Urinary bladder (tissue), 4 donors: ENCODE results near the gene ODAD3. TPM values are rescaled to one million over a fixed set of nuclear protein-coding genes. Genes with fewer than 3 reads are reported as not detected.
"Not testable (repeated sequence)": the region's sequence is repeated elsewhere in the genome, so short reads cannot be mapped to it uniquely, and the experiment has no call there.

Experiments
- DNase-seq: peaks from one replicate; pipeline ENCODE4 v3.0.0-alpha.2; 2015; ENCODE audit errors: extremely low spot score
- H3K27ac ChIP-seq: one replicate; pipeline ENCODE4 v1.5.1; 2013; ENCODE audit warnings: low read depth, mild to moderate bottlenecking, moderate library complexity
- H3K36me3 ChIP-seq: one replicate; pipeline ENCODE4 v1.6.1; 2013; ENCODE audit warnings: mild to moderate bottlenecking, moderate library complexity; ENCODE audit not compliant: insufficient read depth
- H3K4me1 ChIP-seq: one replicate; pipeline ENCODE4 v1.6.1; 2013; ENCODE audit warnings: mild to moderate bottlenecking, moderate library complexity; ENCODE audit not compliant: insufficient read depth
- H3K4me3 ChIP-seq: one replicate; pipeline ENCODE4 v1.5.1; 2013; ENCODE audit warnings: low read depth, low read length
- WGBS: extraction: QIAGEN DNeasy Blood & Tissue Kit; methylation state at CpG from one replicate; pipeline ENCODE4 v1.1.7; 2013; 5-methylcytosine and 5-hydroxymethylcytosine counted together
- polyA plus RNA-seq: library from polyadenylated mRNA; stranded (reverse); fragments of 200-250 nt; gene quantifications from one replicate; pipeline ENCODE4 v1.2.3, GENCODE V29; 2013
- total RNA-seq: library from RNA; depleted of rRNA; stranded (reverse); fragments of >200 nt; gene quantifications from one replicate; pipeline ENCODE4 v1.2.3, GENCODE V29; 2014
- donor health status: healthy with polysubstance abuse.
- donor health status: healthy.

Gene ODAD3
- 0.48 TPM for total RNA-seq
- 0.34 TPM for polyA plus RNA-seq

GRCh38 chr19:11435057-11435832 is at the start of gene ODAD3, which contains the start of gene PRKCSH:
Gene ODAD3, minus strand, starts transcription at chr19:11435121. Its CDS starts 105 bp downstream, at chr19:11435016.
Gene PRKCSH, plus strand, starts transcription at chr19:11435635. Its CDS starts 483 bp downstream, at chr19:11436118.
- WGBS: under 1% methylated on average over 53 of the region's 53 CpGs
- Histone ChIP-seq H3K4me1 (peaks cover 1% of the 10 kb centered on the region), H3K4me3 (peak within 1 kb of the TSS; percentile 59), H3K27ac (peak within 1 kb of the TSS; percentile 60), H3K36me3 (no peaks in the 10 kb centered on the region)
- peak; percentile 100 for DNase-seq

GRCh38 chr19:11483366-11484111 is 48.6 kb upstream of the ODAD3 start:
- Histone ChIP-seq H3K4me3 (no peak overlapping the region), H3K4me1 (no peaks in the 10 kb centered on the region), H3K27ac (no peak overlapping the region), H3K36me3 (no peaks in the 10 kb centered on the region)
- 67% methylated on average over 57 of the region's 57 CpGs for WGBS
- DNase-seq: no peak

- Histone ChIP-seq H3K4me3 (peak overlapping the region; percentile 6), H3K4me1 (no peaks in the 10 kb centered on the region), H3K36me3 (no peaks in the 10 kb centered on the region), H3K27ac (no peak overlapping the region)
- DNase-seq: no peak
- WGBS: 2% methylated on average over 58 of the region's 58 CpGs
Observed at GRCh38 chr19:11482384-11483050, 47.6 kb upstream of the ODAD3 start.

- H3K36me3 ChIP-seq: no peaks in the 10 kb centered on the region
- H3K4me3 ChIP-seq: peak overlapping the region; percentile 6
- H3K4me1 ChIP-seq: no peaks in the 10 kb centered on the region
- WGBS: 4% methylated on average over 50 of the region's 50 CpGs
- no peak for DNase-seq
- no peak overlapping the region for H3K27ac ChIP-seq
Observed at GRCh38 chr19:11481534-11482383, 46.8 kb upstream of the ODAD3 start.

- DNase-seq: no peak
- 8% methylated on average over 77 of the region's 77 CpGs for WGBS
- Histone ChIP-seq H3K36me3 (no peaks in the 10 kb centered on the region), H3K4me1 (no peaks in the 10 kb centered on the region), H3K27ac (no peak within 1 kb of the TSS), H3K4me3 (no peak within 1 kb of the TSS)
Observed at GRCh38 chr19:11480715-11481533, 46.0 kb upstream of the ODAD3 start, which contains the start of gene ELAVL3. Gene ELAVL3, minus strand, starts transcription at chr19:11481046. Its CDS starts 438 bp downstream, at chr19:11480608.

- Histone ChIP-seq H3K4me1 (no peaks in the 10 kb centered on the region), H3K4me3 (no peak overlapping the region), H3K36me3 (no peaks in the 10 kb centered on the region), H3K27ac (no peak overlapping the region)
- no peak for DNase-seq
- WGBS: 5% methylated on average over 85 of the region's 86 CpGs
Observed at GRCh38 chr19:11479898-11480714, 45.2 kb upstream of the ODAD3 start.

- no peak overlapping the region for H3K4me3 ChIP-seq
- whole genome bisulfite sequencing: 13% methylated on average over 62 of the region's 62 CpGs
- no peak overlapping the region for H3K27ac ChIP-seq
- no peaks in the 10 kb centered on the region for H3K36me3 ChIP-seq
- H3K4me1 ChIP-seq: no peaks in the 10 kb centered on the region
- DNase-seq: no peak
Observed at GRCh38 chr19:11479090-11479897, 44.4 kb upstream of the ODAD3 start.

GRCh38 chr19:11478167-11479089 is 43.5 kb upstream of the ODAD3 start:
- no peak overlapping the region for H3K4me3 ChIP-seq
- H3K4me1 ChIP-seq: no peaks in the 10 kb centered on the region
- 61% methylated on average over 19 of the region's 19 CpGs for WGBS
- H3K36me3 ChIP-seq: no peaks in the 10 kb centered on the region
- no peak overlapping the region for H3K27ac ChIP-seq
- no peak for DNase-seq

GRCh38 chr19:11475861-11476260 is 40.9 kb upstream of the ODAD3 start:
- Histone ChIP-seq H3K4me3 (no peak overlapping the region), H3K27ac (no peak overlapping the region), H3K4me1 (no peaks in the 10 kb centered on the region), H3K36me3 (no peaks in the 10 kb centered on the region)
- no peak for DNase-seq
- 74% methylated on average over 8 of the region's 8 CpGs for WGBS

GRCh38 chr19:11475343-11475742 is 40.4 kb upstream of the ODAD3 start:
- 95% methylated on average over 3 of the region's 3 CpGs for WGBS
- H3K4me3 ChIP-seq, H3K36me3 ChIP-seq, DNase-seq, H3K27ac ChIP-seq, H3K4me1 ChIP-seq: not testable (repeated sequence)
